Immature natural killer cell (primary cell): ENCODE results near the gene TMEM125. TPM values are rescaled to one million over a fixed set of nuclear protein-coding genes. Genes with fewer than 3 reads are reported as not detected.

Source experiments
- DNase-seq, 3 donors: peaks; one replicate each; pipeline ENCODE4 v3.0.0; 2022; ENCODE audit warnings: mixed read lengths in 1 of 3
- H3K27ac Mint-ChIP-seq, 6 donors: one replicate each; pipeline ENCODE4 v1.8.0; 2020; ENCODE audit warnings: mixed read lengths in 6 of 6, mild to moderate bottlenecking in 5 of 6, inconsistent platforms in 4 of 6, moderate library complexity in 3 of 6
- H3K27me3 Mint-ChIP-seq, 3 donors: one replicate each; pipeline ENCODE4 v1.8.0; 2020 to 2021; ENCODE audit warnings: low read depth in 3 of 3, mild to moderate bottlenecking in 3 of 3, mixed read lengths in 3 of 3, moderate library complexity in 3 of 3, inconsistent platforms in 1 of 3
- H3K36me3 Mint-ChIP-seq, 3 donors: one replicate each; pipeline ENCODE4 v1.8.0; 2020; ENCODE audit warnings: mixed read lengths in 3 of 3, inconsistent platforms in 2 of 3, mild to moderate bottlenecking in 2 of 3
- H3K4me1 Mint-ChIP-seq, 2 donors: one replicate each; pipeline ENCODE4 v1.8.0; 2020; ENCODE audit warnings: inconsistent platforms in 2 of 2, mild to moderate bottlenecking in 2 of 2, mixed read lengths in 2 of 2, moderate library complexity in 1 of 2
- H3K4me3 Mint-ChIP-seq, 5 donors: one replicate each; pipeline ENCODE4 v1.8.0; 2020; ENCODE audit warnings: mild to moderate bottlenecking in 5 of 5, mixed read lengths in 5 of 5, inconsistent platforms in 3 of 5, moderate library complexity in 3 of 5
- H3K9me3 Mint-ChIP-seq, 6 donors: one replicate each; pipeline ENCODE4 v1.8.0; 2020; ENCODE audit warnings: mild to moderate bottlenecking in 6 of 6, mixed read lengths in 6 of 6, inconsistent platforms in 4 of 6, moderate library complexity in 3 of 6
- polyA plus RNA-seq, 3 donors: library from polyadenylated mRNA; unstranded; fragments of 300-500 nt; fragmentation: Illumina TruSeq; gene quantifications; one replicate each; pipeline ENCODE4 v1.2.3, GENCODE V29; 2021

TMEM125 gene
- polyA plus RNA-seq, 3 donors from 2014 or later: 0.53 to 3.7 TPM; not detected in 1

DNA sequence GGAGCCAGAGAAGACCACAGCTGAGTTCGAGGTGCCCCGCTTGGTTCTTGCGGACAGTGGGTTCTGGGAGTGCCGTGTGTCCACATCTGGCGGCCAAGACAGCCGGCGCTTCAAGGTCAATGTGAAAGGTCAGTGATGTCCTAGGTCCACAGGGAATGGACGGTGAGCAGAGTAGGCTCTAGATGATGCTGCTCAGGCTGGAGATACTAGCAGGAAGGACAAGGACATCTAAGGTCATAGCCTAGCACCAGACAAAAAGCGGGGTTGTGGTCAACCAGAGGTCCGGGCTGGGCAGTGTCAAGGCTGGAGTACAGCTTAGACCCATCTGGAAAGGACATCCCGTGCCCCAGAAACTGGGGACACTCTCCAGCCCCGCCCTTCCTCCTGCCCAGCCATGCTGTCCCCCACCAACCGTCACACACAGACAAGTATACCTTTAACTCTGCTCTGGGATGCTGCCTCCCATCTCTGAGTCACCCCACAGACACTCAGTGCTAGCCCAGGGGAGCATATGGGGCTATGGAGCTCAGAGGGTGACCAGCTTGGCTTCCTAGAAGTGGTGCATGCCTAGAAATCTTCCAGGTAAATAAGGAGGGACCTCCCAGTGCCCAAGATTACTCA, 39.7 kb downstream of the TMEM125 start:
- no peak overlapping the region for H3K4me3 Mint-ChIP-seq
- H3K9me3 Mint-ChIP-seq: no peaks in the 10 kb centered on the region
- DNase-seq: no peak
- peaks cover 0 to 3% (median 0%) of the 10 kb centered on the region in 3 donors for H3K36me3 Mint-ChIP-seq
- no peak overlapping the region for H3K27ac Mint-ChIP-seq
- H3K4me1 Mint-ChIP-seq: no peaks in the 10 kb centered on the region
- peaks cover 0 to 9% (median 1%) of the 10 kb centered on the region in 3 donors for H3K27me3 Mint-ChIP-seq

DNA sequence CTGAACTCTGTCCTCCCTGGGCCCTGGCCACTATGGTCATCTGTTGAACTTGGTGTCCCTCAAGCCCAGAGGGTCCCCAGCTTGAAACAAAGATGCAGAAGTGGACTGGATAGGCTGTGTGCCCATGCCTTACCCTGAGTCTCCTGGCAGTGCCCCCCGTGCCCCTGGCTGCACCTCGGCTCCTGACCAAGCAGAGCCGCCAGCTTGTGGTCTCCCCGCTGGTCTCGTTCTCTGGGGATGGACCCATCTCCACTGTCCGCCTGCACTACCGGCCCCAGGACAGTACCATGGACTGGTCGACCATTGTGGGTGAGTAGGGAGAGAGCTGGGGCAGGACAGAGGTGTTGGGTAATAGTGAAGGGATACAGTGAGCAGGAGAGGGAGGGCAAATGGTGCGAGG, 41.7 kb downstream of the TMEM125 start:
- Mint-ChIP-seq H3K27ac (no peak overlapping the region), H3K4me3 (no peak overlapping the region), H3K36me3 (peaks cover 0 to 3% (median 0%) of the 10 kb centered on the region in 3 donors), H3K4me1 (no peaks in the 10 kb centered on the region), H3K27me3 (peaks cover 0 to 8% (median 1%) of the 10 kb centered on the region in 3 donors), H3K9me3 (no peaks in the 10 kb centered on the region)
- DNase-seq: no peak

DNA sequence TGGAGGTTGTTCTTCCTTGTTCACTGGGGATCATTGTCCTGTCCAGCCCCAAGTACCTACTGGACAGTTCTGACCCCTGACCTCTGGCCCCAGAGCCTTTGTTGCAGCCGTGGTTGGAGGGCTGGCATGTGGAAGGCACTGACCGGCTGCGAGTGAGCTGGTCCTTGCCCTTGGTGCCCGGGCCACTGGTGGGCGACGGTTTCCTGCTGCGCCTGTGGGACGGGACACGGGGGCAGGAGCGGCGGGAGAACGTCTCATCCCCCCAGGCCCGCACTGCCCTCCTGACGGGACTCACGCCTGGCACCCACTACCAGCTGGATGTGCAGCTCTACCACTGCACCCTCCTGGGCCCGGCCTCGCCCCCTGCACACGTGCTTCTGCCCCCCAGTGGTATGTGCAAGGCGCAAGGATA, 42.4 kb downstream of the TMEM125 start:
- Mint-ChIP-seq H3K4me1 (no peaks in the 10 kb centered on the region), H3K9me3 (no peaks in the 10 kb centered on the region), H3K4me3 (no peak overlapping the region), H3K27me3 (peaks cover 0 to 3% (median 1%) of the 10 kb centered on the region in 3 donors), H3K27ac (peak overlapping the region in 1 of 6 donors; percentile 35), H3K36me3 (peaks cover 0 to 3% (median 0%) of the 10 kb centered on the region in 3 donors)
- no peak for DNase-seq

DNA sequence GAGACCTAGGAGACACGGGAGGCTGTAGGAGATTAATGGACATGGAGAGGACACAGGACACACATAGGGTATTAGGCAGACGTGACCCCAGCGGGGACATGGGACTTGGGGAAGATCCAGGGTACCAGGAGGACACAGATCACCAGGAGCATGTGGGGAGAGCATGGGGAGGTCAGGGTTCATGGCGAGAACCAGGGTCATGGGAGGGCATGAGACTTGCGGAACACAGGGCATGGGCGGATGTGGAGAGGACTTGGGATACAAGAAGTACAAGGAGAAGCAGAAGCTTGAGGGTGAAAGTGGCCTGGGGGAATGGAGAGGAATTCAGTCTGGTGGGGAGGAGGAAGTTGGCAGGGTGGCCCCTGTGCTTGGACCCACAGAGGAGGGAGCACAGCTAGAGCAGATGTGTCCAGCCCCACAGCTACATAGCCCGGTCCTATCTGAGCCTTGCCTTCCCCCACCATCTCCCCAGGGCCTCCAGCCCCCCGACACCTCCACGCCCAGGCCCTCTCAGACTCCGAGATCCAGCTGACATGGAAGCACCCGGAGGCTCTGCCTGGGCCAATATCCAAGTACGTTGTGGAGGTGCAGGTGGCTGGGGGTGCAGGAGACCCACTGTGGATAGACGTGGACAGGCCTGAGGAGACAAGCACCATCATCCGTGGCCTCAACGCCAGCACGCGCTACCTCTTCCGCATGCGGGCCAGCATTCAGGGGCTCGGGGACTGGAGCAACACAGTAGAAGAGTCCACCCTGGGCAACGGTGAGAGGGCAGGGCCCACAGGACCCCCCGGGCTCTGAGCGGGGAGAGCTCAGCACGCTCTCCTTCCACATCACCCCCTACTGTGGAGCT, 43.1 kb downstream of the TMEM125 start:
- no peak overlapping the region for H3K4me3 Mint-ChIP-seq
- H3K9me3 Mint-ChIP-seq: no peaks in the 10 kb centered on the region
- peak overlapping the region in 1 of 6 donors; percentile 35 for H3K27ac Mint-ChIP-seq
- H3K36me3 Mint-ChIP-seq: peaks cover 0 to 3% (median 0%) of the 10 kb centered on the region in 3 donors
- H3K4me1 Mint-ChIP-seq: no peaks in the 10 kb centered on the region
- H3K27me3 Mint-ChIP-seq: peaks cover 0 to 3% (median 1%) of the 10 kb centered on the region in 3 donors
- no peak for DNase-seq

DNA sequence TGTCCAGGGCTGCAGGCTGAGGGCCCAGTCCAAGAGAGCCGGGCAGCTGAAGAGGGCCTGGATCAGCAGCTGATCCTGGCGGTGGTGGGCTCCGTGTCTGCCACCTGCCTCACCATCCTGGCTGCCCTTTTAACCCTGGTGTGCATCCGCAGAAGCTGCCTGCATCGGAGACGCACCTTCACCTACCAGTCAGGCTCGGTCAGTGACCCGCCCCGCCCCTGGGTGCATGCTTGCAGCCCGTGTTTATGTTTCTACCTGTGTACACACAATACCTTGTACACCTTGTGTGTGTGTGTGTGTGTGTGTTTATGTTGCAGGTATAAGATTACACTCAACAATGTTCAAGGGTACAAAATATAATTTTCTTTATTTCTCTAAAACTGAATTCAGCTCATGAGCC, 44.0 kb downstream of the TMEM125 start:
- DNase-seq: no peak
- H3K36me3 Mint-ChIP-seq: peaks cover 0 to 3% (median 0%) of the 10 kb centered on the region in 3 donors
- H3K4me3 Mint-ChIP-seq: no peak overlapping the region
- peaks cover 0 to 3% (median 1%) of the 10 kb centered on the region in 3 donors for H3K27me3 Mint-ChIP-seq
- no peaks in the 10 kb centered on the region for H3K9me3 Mint-ChIP-seq
- H3K27ac Mint-ChIP-seq: peak overlapping the region in 1 of 6 donors; percentile 24
- no peaks in the 10 kb centered on the region for H3K4me1 Mint-ChIP-seq

DNA sequence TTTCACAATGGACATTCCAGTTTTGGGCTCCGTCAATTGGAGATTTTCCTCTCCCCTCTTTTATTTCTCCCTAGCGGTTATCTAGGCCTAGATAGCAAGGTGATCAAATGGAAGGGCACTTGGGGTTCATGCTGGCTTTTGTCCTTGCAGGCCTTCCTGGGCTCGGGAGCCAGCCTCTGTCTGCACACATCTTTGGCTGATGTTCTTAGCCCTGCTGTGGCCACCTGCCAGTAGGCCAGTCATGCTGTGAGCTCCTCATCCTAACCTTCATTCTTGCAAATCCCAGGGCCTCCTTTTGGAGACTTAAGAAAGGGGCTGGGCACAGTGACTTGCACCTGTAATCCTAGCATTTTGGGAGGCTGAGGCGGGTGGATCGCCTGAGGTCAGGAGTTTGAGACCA, 44.5 kb downstream of the TMEM125 start:
- Mint-ChIP-seq H3K4me1 (no peaks in the 10 kb centered on the region), H3K27me3 (peaks cover 0 to 3% (median 1%) of the 10 kb centered on the region in 3 donors), H3K27ac (no peak overlapping the region), H3K36me3 (peaks cover 0 to 3% (median 0%) of the 10 kb centered on the region in 3 donors), H3K4me3 (no peak overlapping the region), H3K9me3 (no peaks in the 10 kb centered on the region)
- DNase-seq: no peak

DNA sequence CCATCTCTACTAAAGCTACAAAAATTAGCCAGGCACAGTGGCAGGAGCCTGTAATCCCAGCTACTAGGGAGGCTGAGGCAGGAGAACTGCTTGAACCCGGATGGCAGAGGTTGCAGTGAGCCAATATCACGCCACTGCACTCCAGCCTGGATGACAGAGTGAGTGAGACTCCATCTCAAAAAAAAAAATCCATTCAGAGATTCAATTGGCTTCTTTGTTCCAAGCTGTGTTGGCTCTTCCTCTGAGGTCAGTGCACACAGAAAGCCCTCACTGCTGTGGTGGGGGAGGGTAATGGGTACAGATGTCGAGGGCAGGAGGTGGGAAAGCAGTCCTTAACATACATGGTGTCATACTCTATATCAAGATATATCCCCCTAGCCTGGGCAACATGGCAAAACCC, 45.7 kb downstream of the TMEM125 start:
- Mint-ChIP-seq H3K36me3 (peaks cover 0 to 5% (median 0%) of the 10 kb centered on the region in 3 donors), H3K4me1 (no peaks in the 10 kb centered on the region), H3K4me3 (no peak overlapping the region), H3K27me3 (peaks cover 0 to 5% (median 1%) of the 10 kb centered on the region in 3 donors), H3K27ac (peak overlapping the region in 1 of 6 donors; percentile 40), H3K9me3 (no peaks in the 10 kb centered on the region)
- no peak for DNase-seq

DNA sequence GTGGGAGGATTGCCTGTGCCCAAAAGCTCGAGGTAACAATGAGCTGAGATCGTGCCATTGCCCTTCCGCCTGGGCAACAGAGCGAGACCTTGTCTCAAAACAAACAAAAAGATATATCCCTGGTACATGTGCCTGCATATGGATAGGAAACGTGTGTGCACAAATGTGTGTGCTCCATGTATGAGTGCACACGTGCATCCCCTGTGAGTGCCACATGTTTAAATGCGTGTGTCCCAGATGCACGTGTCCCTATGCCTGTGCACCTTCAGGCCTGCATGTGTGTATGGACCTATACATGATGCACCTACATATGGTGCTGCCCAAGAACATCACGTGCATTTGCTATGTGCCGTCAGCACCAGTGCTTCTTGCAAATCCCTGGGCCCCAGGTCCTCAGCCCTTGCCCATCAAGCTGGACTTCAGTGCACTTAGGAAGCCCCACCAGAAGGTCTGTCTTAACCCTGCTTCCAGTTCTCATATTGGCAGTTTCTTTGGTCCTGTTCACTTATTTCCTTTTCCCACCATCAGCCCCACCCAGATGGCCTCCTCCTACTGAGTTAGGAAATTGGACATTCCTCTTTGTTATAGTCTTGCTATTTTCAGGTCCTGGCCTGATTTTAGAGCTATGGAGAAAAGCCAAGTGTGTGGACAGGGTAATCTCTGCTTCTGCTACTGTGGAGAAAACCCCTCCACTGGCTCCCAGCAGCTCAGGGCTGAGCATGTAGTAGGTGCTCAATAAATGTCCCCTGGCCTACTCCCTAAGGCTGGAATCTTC, 46.4 kb downstream of the TMEM125 start:
- no peak overlapping the region for H3K27ac Mint-ChIP-seq
- no peaks in the 10 kb centered on the region for H3K4me1 Mint-ChIP-seq
- no peak overlapping the region for H3K4me3 Mint-ChIP-seq
- DNase-seq: no peak
- H3K27me3 Mint-ChIP-seq: peaks cover 0 to 5% (median 1%) of the 10 kb centered on the region in 3 donors
- H3K36me3 Mint-ChIP-seq: peaks cover 0 to 5% (median 0%) of the 10 kb centered on the region in 3 donors
- no peaks in the 10 kb centered on the region for H3K9me3 Mint-ChIP-seq

DNA sequence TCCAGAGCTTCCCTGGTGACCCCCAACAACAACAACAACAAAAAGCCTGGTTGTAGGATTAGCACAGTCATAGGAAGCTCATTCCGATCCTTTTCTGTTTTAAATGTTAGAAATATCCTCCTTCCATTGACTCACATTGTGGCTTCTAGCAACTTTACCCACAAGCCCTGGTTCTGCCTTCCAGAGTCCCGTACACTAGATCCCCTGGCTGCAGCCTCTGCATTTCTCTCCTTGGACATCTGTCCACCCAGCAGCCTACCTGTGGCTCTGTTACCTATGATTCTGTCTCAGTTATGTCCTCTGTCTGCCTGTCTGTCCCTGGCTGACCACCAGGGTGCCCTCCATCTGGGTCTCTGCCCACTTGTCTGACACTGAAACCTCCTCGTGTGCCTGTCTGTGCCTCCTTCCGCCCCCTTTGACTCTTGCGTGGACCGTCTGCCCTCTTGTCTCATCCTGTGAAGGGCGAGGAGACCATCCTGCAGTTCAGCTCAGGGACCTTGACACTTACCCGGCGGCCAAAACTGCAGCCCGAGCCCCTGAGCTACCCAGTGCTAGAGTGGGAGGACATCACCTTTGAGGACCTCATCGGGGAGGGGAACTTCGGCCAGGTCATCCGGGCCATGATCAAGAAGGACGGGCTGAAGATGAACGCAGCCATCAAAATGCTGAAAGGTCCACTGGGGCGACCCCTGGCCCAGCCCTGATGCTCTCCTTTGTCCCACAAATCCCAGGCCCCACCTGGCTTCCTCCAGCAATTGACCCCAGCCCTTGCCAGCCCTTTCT, 47.1 kb downstream of the TMEM125 start:
- Mint-ChIP-seq H3K4me3 (no peak overlapping the region), H3K27me3 (peaks cover 0 to 5% (median 1%) of the 10 kb centered on the region in 3 donors), H3K36me3 (peaks cover 0 to 5% (median 0%) of the 10 kb centered on the region in 3 donors), H3K27ac (no peak overlapping the region), H3K4me1 (no peaks in the 10 kb centered on the region), H3K9me3 (no peaks in the 10 kb centered on the region)
- no peak for DNase-seq

DNA sequence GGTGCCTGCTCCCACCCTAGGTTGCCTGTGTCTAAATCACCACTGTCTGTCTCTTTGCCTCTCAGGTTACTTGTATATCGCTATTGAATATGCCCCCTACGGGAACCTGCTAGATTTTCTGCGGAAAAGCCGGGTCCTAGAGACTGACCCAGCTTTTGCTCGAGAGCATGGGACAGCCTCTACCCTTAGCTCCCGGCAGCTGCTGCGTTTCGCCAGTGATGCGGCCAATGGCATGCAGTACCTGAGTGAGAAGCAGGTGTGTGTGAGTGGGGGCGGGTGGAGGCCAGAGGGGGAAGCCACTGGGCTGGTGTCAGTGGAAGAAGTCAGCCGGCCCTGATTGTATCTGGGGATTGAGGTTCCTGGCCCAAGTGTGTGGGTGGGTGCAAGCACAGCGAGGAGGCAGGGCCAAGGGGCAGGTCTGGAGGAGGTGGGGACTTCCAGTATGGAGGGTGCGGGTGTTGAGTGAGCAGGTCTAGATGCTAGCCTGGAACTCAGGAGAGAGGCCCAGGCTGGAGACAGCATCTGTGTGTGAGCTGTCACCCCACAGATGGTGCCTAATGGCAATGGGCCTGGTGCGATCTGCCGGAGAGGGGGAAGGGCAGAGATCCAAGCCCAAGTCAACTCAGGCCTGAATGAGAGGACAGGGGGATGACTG, 48.2 kb downstream of the TMEM125 start:
- Mint-ChIP-seq H3K27me3 (peaks cover 0 to 5% (median 1%) of the 10 kb centered on the region in 3 donors), H3K9me3 (no peaks in the 10 kb centered on the region), H3K27ac (no peak overlapping the region), H3K36me3 (peaks cover 0 to 2% (median 0%) of the 10 kb centered on the region in 3 donors), H3K4me3 (no peak overlapping the region), H3K4me1 (no peaks in the 10 kb centered on the region)
- DNase-seq: no peak

DNA sequence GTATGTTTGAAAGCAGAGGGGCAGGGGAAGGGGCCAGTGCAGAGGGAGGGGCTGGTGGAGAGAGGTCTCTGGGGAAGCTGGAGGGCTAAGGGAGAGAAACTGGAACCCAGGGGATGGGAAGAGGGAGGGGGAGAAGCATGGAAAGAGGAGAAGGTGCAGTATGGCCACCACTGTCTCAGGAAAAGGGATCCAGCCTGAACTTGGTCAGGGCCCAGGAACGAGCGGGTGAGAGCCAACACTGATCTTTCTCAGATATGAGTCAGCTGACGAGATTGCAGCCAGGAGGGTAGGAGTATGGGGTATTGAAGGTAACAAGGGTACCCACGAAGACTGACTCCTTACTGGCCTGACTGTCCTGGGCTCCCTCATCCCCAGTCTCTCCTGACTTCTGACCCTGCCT, 49.0 kb downstream of the TMEM125 start:
- H3K36me3 Mint-ChIP-seq: peaks cover 0 to 2% (median 0%) of the 10 kb centered on the region in 3 donors
- DNase-seq: no peak
- peaks cover 0 to 5% (median 0%) of the 10 kb centered on the region in 3 donors for H3K27me3 Mint-ChIP-seq
- H3K4me1 Mint-ChIP-seq: no peaks in the 10 kb centered on the region
- H3K9me3 Mint-ChIP-seq: no peaks in the 10 kb centered on the region
- no peak overlapping the region for H3K27ac Mint-ChIP-seq
- no peak overlapping the region for H3K4me3 Mint-ChIP-seq

DNA sequence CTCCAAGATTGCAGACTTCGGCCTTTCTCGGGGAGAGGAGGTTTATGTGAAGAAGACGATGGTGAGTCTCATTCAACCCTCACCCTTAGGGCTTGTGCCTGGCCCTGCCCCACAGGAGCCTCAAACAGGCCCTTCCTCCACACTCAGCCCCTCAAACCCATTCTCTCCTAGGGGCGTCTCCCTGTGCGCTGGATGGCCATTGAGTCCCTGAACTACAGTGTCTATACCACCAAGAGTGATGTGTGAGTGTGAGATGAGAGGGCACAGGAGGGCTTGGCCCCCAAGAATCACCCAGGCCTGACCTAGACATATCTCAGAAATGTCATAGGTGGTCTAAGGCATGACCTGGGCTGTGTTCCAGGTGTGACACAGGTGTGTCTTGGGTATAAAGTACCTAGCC, 49.5 kb downstream of the TMEM125 start:
- no peak overlapping the region for H3K4me3 Mint-ChIP-seq
- DNase-seq: no peak
- peaks cover 0 to under 1% of the 10 kb centered on the region in 2 donors for H3K4me1 Mint-ChIP-seq
- no peak overlapping the region for H3K27ac Mint-ChIP-seq
- H3K9me3 Mint-ChIP-seq: peaks cover 0 to 3% (median under 1%) of the 10 kb centered on the region in 6 donors
- H3K36me3 Mint-ChIP-seq: peaks cover 2 to 5% (median 2%) of the 10 kb centered on the region in 3 donors
- peaks cover 0 to 5% (median 0%) of the 10 kb centered on the region in 3 donors for H3K27me3 Mint-ChIP-seq
